ENCODE measurements around the gene LOXHD1. TPM values are rescaled to one million over a fixed set of nuclear protein-coding genes. Genes with fewer than 3 reads are reported as not detected.

LOXHD1 gene
- total RNA-seq, 4 donors from 2014 or later: 0.13 to 0.50 TPM; not detected in 2

- intact Hi-C loops (cut with DNase I): loop anchor here (10.0 kb wide), 1 partner anchor 314 kb away; a partner anchor contains a TSS
- H3K27ac ChIP-seq (replicated peaks in 1 of 4): no peak overlapping the region
These were observed 168.4 kb downstream of the LOXHD1 start for GRCh38 chr18:46488471-46489213.

GRCh38 chr18:46485675-46486194, 171.3 kb downstream of the LOXHD1 start:
- no peak overlapping the region for H3K27ac ChIP-seq (replicated peaks in 1 of 4)
- H3K27me3 ChIP-seq: no peaks in the 10 kb centered on the region
- H3K4me3 ChIP-seq: no peak overlapping the region
- H3K4me1 ChIP-seq: peaks cover 0 to 4% (median 3%) of the 10 kb centered on the region in 4 donors
- 48% methylated on average over 2 of the region's 2 CpGs for WGBS
- DNase-seq (ENCODE audit: extremely low spot score): no peak
- peaks cover 0 to 12% (median 11%) of the 10 kb centered on the region in 4 donors for H3K9me3 ChIP-seq
- no peak for TF ChIP-seq EP300 (IDR thresholded peaks at IDR 0.05)
- no peak for TF ChIP-seq CTCF (IDR thresholded peaks at IDR 0.05)
- no peak for TF ChIP-seq POLR2A (IDR thresholded peaks at IDR 0.05; ENCODE audit: low read depth)
- no peak for TF ChIP-seq POLR2AphosphoS5 (IDR thresholded peaks at IDR 0.05)
- intact Hi-C loops (cut with DNase I): loop anchor here (10.0 kb wide), 1 partner anchor 311 kb away; a partner anchor contains a TSS
- no peaks in the 10 kb centered on the region for H3K36me3 ChIP-seq

More at GRCh38 chr18:46488471-46489213, 168.4 kb downstream of the LOXHD1 start:
- Histone ChIP-seq H3K36me3 (no peaks in the 10 kb centered on the region), H3K27me3 (no peaks in the 10 kb centered on the region), H3K4me3 (no peak overlapping the region), H3K9me3 (no peaks in the 10 kb centered on the region), H3K4me1 (no peaks in the 10 kb centered on the region)
- WGBS: 85% methylated on average over 11 of the region's 11 CpGs
- TF ChIP-seq POLR2A (IDR thresholded peaks at IDR 0.05; ENCODE audit: low read depth): no peak
- TF ChIP-seq CTCF (IDR thresholded peaks at IDR 0.05): no peak
- TF ChIP-seq EP300 (IDR thresholded peaks at IDR 0.05): no peak
- TF ChIP-seq POLR2AphosphoS5 (IDR thresholded peaks at IDR 0.05): no peak
- no peak for DNase-seq (ENCODE audit: extremely low spot score)

GRCh38 chr18:46484971-46485370, 172.0 kb downstream of the LOXHD1 start:
- H3K27ac ChIP-seq (replicated peaks in 1 of 4): no peak overlapping the region
- no peaks in the 10 kb centered on the region for H3K27me3 ChIP-seq
- H3K4me1 ChIP-seq: peaks cover 0 to 11% (median 10%) of the 10 kb centered on the region in 4 donors
- H3K9me3 ChIP-seq: peaks cover 0 to 12% (median 11%) of the 10 kb centered on the region in 4 donors
- intact Hi-C loops (cut with DNase I): loop anchor here (10.0 kb wide), 1 partner anchor 310 kb away; a partner anchor contains a TSS
- 46% methylated on average over 16 of the region's 16 CpGs for WGBS
- TF ChIP-seq POLR2AphosphoS5 (IDR thresholded peaks at IDR 0.05) (no peak), EP300 (IDR thresholded peaks at IDR 0.05) (no peak), POLR2A (IDR thresholded peaks at IDR 0.05; ENCODE audit: low read depth) (no peak), CTCF (IDR thresholded peaks at IDR 0.05) (no peak)
- H3K4me3 ChIP-seq: no peak overlapping the region
- DNase-seq (ENCODE audit: extremely low spot score): no peak
- H3K36me3 ChIP-seq: no peaks in the 10 kb centered on the region

GRCh38 chr18:46482831-46483230, 174.2 kb downstream of the LOXHD1 start:
- no peak for DNase-seq (ENCODE audit: extremely low spot score)
- WGBS: 100% methylated on average over 1 of the region's 1 CpG
- intact Hi-C loops (cut with DNase I): loop anchor here (10.0 kb wide), 1 partner anchor 308 kb away; a partner anchor contains a TSS
- no peak overlapping the region for H3K27ac ChIP-seq (replicated peaks in 1 of 4)
- H3K4me3 ChIP-seq: no peak overlapping the region
- no peak for TF ChIP-seq EP300 (IDR thresholded peaks at IDR 0.05)
- TF ChIP-seq CTCF (IDR thresholded peaks at IDR 0.05): no peak
- no peak for TF ChIP-seq POLR2AphosphoS5 (IDR thresholded peaks at IDR 0.05)
- TF ChIP-seq POLR2A (IDR thresholded peaks at IDR 0.05; ENCODE audit: low read depth): no peak
- H3K4me1 ChIP-seq: peaks cover 0 to 13% (median 13%) of the 10 kb centered on the region in 4 donors
- no peaks in the 10 kb centered on the region for H3K27me3 ChIP-seq
- no peaks in the 10 kb centered on the region for H3K36me3 ChIP-seq
- peaks cover 0 to 12% (median 11%) of the 10 kb centered on the region in 4 donors for H3K9me3 ChIP-seq
